ENCODE measurements around the gene GRK5. TPM values are rescaled to one million over a fixed set of nuclear protein-coding genes. Genes with fewer than 3 reads are reported as not detected.

Gene GRK5
- total RNA-seq, 2 donors from 2014 or later: 9.1 to 11.9 TPM

DNA sequence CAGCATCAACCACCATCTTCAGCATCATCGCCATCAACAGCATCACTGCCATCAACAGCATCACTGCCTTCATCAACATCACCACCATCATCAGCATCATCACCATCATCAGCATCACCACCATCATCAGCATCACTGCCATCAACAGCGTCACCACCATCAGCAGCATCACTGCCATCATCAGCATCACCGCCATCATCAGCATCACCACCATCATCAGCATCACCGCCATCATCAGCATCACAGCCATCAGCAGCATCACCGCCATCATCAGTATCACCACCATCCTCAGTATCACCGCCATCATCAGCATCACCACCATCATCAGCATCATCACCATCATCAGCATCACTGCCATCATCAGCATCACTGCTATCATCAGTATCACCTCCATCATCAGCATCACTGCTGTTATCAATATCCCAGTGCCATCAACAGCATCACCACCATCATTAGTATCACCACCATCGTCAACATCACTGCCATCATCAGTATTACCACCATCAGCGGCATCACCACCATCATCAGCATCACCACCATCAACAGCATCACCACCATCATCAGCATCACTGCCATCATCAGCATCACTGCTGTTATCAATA is 220.0 kb downstream of the GRK5 start:
- H3K4me1 Mint-ChIP-seq: no peaks in the 10 kb centered on the region

GRCh38 chr10:119428789-119429188 is 221.4 kb downstream of the GRK5 start:
- Histone ChIP-seq H3K36me3 (ENCODE audit: control insufficient read depth, insufficient read depth, low read length) (no peaks in the 10 kb centered on the region), H3K9me3 (ENCODE audit: control insufficient read depth, low read length) (no peaks in the 10 kb centered on the region), H3K27me3 (ENCODE audit: control insufficient read depth, insufficient read depth, low read length, poor library complexity, severe bottlenecking) (no peaks in the 10 kb centered on the region), H3K4me3 (ENCODE audit: low read length) (no peak overlapping the region), H3K27ac (ENCODE audit: low read depth, low read length) (no peak overlapping the region), H3K4me1 (ENCODE audit: control insufficient read depth, insufficient read depth, low read length) (no peaks in the 10 kb centered on the region), H3K9ac (ENCODE audit: extremely low read depth, low read length, poor library complexity, severe bottlenecking) (no peak overlapping the region)
- DNase-seq: no peak
- TF ChIP-seq CTCF (conservative IDR thresholded peaks at IDR 0.05): no peak
- 90 to 92% methylated on average over 3 to 14 of the region's 14 CpGs for WGBS, 2 experiments (ENCODE audit: insufficient coverage in 1 of 2, insufficient read length in 1 of 2)
- no peaks in the 10 kb centered on the region for H3K4me1 Mint-ChIP-seq
- H3K9me3 Mint-ChIP-seq: peaks cover 11% of the 10 kb centered on the region
- peaks cover 12% of the 10 kb centered on the region for H3K36me3 Mint-ChIP-seq (ENCODE audit: low read depth)
- H3K27me3 Mint-ChIP-seq (ENCODE audit: insufficient read depth): peaks cover 2% of the 10 kb centered on the region
- no peak overlapping the region for H3K4me3 Mint-ChIP-seq
- H3K27ac Mint-ChIP-seq: no peak overlapping the region

More for the DNA sequence above, 220.0 kb downstream of the GRK5 start:
- Mint-ChIP-seq H3K9me3 (no peaks in the 10 kb centered on the region), H3K27me3 (ENCODE audit: insufficient read depth) (no peaks in the 10 kb centered on the region), H3K4me3 (no peak overlapping the region), H3K36me3 (ENCODE audit: low read depth) (peaks cover 3% of the 10 kb centered on the region), H3K27ac (no peak overlapping the region)
- TF ChIP-seq CTCF (conservative IDR thresholded peaks at IDR 0.05): no peak
- Histone ChIP-seq H3K4me1 (ENCODE audit: control insufficient read depth, insufficient read depth, low read length) (no peaks in the 10 kb centered on the region), H3K27ac (ENCODE audit: low read depth, low read length) (no peak overlapping the region), H3K9ac (ENCODE audit: extremely low read depth, low read length, poor library complexity, severe bottlenecking) (no peak overlapping the region), H3K9me3 (ENCODE audit: control insufficient read depth, low read length) (no peaks in the 10 kb centered on the region), H3K36me3 (ENCODE audit: control insufficient read depth, insufficient read depth, low read length) (no peaks in the 10 kb centered on the region), H3K27me3 (ENCODE audit: control insufficient read depth, insufficient read depth, low read length, poor library complexity, severe bottlenecking) (no peaks in the 10 kb centered on the region), H3K4me3 (ENCODE audit: low read length) (no peak overlapping the region)
- DNase-seq: no peak
- 89 to 100% methylated on average over 5 to 8 of the region's 8 CpGs for WGBS, 2 experiments (ENCODE audit: insufficient coverage in 1 of 2, insufficient read length in 1 of 2)

GRCh38 chr10:119429771-119430170 is 222.4 kb downstream of the GRK5 start:
- Mint-ChIP-seq H3K9me3 (peaks cover 21% of the 10 kb centered on the region), H3K27ac (no peak overlapping the region), H3K4me1 (no peaks in the 10 kb centered on the region), H3K4me3 (no peak overlapping the region), H3K27me3 (ENCODE audit: insufficient read depth) (peaks cover 4% of the 10 kb centered on the region), H3K36me3 (ENCODE audit: low read depth) (peaks cover 20% of the 10 kb centered on the region)
- no peaks in the 10 kb centered on the region for H3K27me3 ChIP-seq (ENCODE audit: control insufficient read depth, insufficient read depth, low read length, poor library complexity, severe bottlenecking)
- TF ChIP-seq CTCF (conservative IDR thresholded peaks at IDR 0.05): no peak
- no peak for DNase-seq
- WGBS, 2 experiments (ENCODE audit: insufficient coverage in 1 of 2, insufficient read length in 1 of 2): 76 to 93% methylated on average over 3 to 8 of the region's 8 CpGs
- no peak overlapping the region for H3K4me3 ChIP-seq (ENCODE audit: low read length)
- H3K9ac ChIP-seq (ENCODE audit: extremely low read depth, low read length, poor library complexity, severe bottlenecking): no peak overlapping the region
- peaks cover 3% of the 10 kb centered on the region for H3K9me3 ChIP-seq (ENCODE audit: control insufficient read depth, low read length)
- no peaks in the 10 kb centered on the region for H3K36me3 ChIP-seq (ENCODE audit: control insufficient read depth, insufficient read depth, low read length)
- H3K4me1 ChIP-seq (ENCODE audit: control insufficient read depth, insufficient read depth, low read length): no peaks in the 10 kb centered on the region
- no peak overlapping the region for H3K27ac ChIP-seq (ENCODE audit: low read depth, low read length)

Measured in endodermal cell (in vitro differentiated cells).